Breast epithelium (tissue), 3 donors: ENCODE measurements around the gene AFF4.

ENCODE experiments used
- CTCF ChIP-seq, 3 donors: fragments of 450-650 bp; IDR thresholded peaks; one replicate each; pipeline ENCODE4 v1.5.1; 2016 to 2017; ENCODE audit warnings: antibody characterized with exemption in 3 of 3, mild to moderate bottlenecking in 3 of 3, moderate library complexity in 3 of 3
- POLR2A ChIP-seq: fragments of 450-650 bp; IDR thresholded peaks from one replicate; pipeline ENCODE4 v1.6.1; 2016; ENCODE audit warnings: antibody characterized with exemption, mild to moderate bottlenecking, moderate library complexity

GRCh38 chr5:132866342-132867045, 96.9 kb downstream of the AFF4 start, which contains the start of the genes GDF9 and UQCRQ:
- TF ChIP-seq POLR2A (peak; percentile 74), CTCF (IDR thresholded peaks at IDR 0.05) (no peak)
